Motor neuron (in vitro differentiated cells): ENCODE measurements around the gene MAST1. TPM values are rescaled to one million over a fixed set of nuclear protein-coding genes. Genes with fewer than 3 reads are reported as not detected.

Source experiments
- ATAC-seq, 8 experiments: fragments of 200-7000 bp; cut with Tn5 transposase; replicated peaks in 6 of 8; 2 replicates each; pipeline ENCODE4 v1.8.0; 2021; ENCODE audit warnings: mild to moderate bottlenecking in 8 of 8, moderate library complexity in 8 of 8
- H3K27ac ChIP-seq, 2 donors: fragments of 250-450 bp; sonication (Bioruptor Pico); 2 replicates each; pipeline ENCODE4 v1.9.0; 2021; ENCODE audit warnings: antibody characterized with exemption in 2 of 2, mild to moderate bottlenecking in 2 of 2, moderate library complexity in 1 of 2
- H3K4me1 ChIP-seq, 2 donors: fragments of 250-450 bp; sonication (Bioruptor Pico); replicated peaks in 1 of 2; 2 replicates each; pipeline ENCODE4 v1.6.1; 2021; ENCODE audit warnings: antibody characterized with exemption in 2 of 2, mild to moderate bottlenecking in 2 of 2, moderate library complexity in 1 of 2
- H3K4me3 ChIP-seq, 5 donors: fragments of 250-450 bp; sonication (Bioruptor Pico); 2 replicates each; pipeline ENCODE4 v1.9.0; 2021; ENCODE audit warnings: antibody characterized with exemption in 5 of 5, mild to moderate bottlenecking in 5 of 5, moderate library complexity in 4 of 5
- WGBS, 10 experiments: fragments of 450-650 bp; shearing (Covaris generic); methylation state at CpG; one replicate each; pipeline ENCODE4 v1.0.0; 2022; 5-methylcytosine and 5-hydroxymethylcytosine counted together
- in situ Hi-C, 9 experiments: fragments of 400-800 bp; cut with MboI; loops; one replicate each; pipeline ENCODE4 v1.15.0; 2021; ENCODE audit warnings: low sequenced_read_pairs in 9 of 9, low pct_unique_long_range_greater_than_20kb in 2 of 9; ENCODE audit not compliant: unreplicated experiment in 9 of 9
- total RNA-seq, 8 experiments: library from RNA; unstranded; fragments of 300-600 nt; gene quantifications; 2 replicates each; pipeline versions ENCODE4 v1.2.3 to v1.2.4, GENCODE V29; 2022

The MAST1 gene
- total RNA-seq, 8 experiments from 2014 or later, result 0.25 to 41.1 (median 16.6) TPM

- Histone ChIP-seq H3K4me1 (no peaks in the 10 kb centered on the region), H3K27ac (no peak overlapping the region), H3K4me3 (no peak overlapping the region)
- in situ Hi-C loops, result no loop called here
- WGBS, 10 experiments, result 0 to 100% (median 92%) methylated on average over 1 to 9 of the region's 70 CpGs; no CpG with 5 or more reads in 3 of the 10 experiments
- peak in 7 of 8 experiments; percentile 9 to 81 (median 36) for ATAC-seq
Measured at GRCh38 chr19:12872941-12873890, 34.9 kb downstream of the MAST1 start.

GRCh38 chr19:12873891-12874745 is 35.8 kb downstream of the MAST1 start:
- ATAC-seq, result peak in 5 of 8 experiments; percentile 13 to 35 (median 28)
- in situ Hi-C loops, result no loop called here
- WGBS, 10 experiments, result 87 to 100% (median 95%) methylated on average over 5 to 16 of the region's 86 CpGs; no CpG with 5 or more reads in 5 of the 10 experiments
- Histone ChIP-seq H3K4me3 (no peak overlapping the region), H3K4me1 (no peaks in the 10 kb centered on the region), H3K27ac (no peak overlapping the region)

- no peak overlapping the region for H3K4me3 ChIP-seq
- no peak for ATAC-seq
- H3K27ac ChIP-seq, result no peak overlapping the region
- WGBS, 10 experiments, result 60 to 100% (median 90%) methylated on average over 1 to 5 of the region's 6 CpGs
- H3K4me1 ChIP-seq, result no peaks in the 10 kb centered on the region
- in situ Hi-C loops, result no loop called here
Measured at GRCh38 chr19:12875086-12875485, 36.8 kb downstream of the MAST1 start.

- in situ Hi-C loops, result no loop called here
- 10 to 100% (median 29%) methylated on average over 1 to 11 of the region's 29 CpGs; no CpG with 5 or more reads in 3 of the 10 experiments for WGBS, 10 experiments
- H3K4me3 ChIP-seq, result peak overlapping the region; percentile 23 to 51 (median 35)
- peaks cover 0 to 9% of the 10 kb centered on the region in 2 donors for H3K4me1 ChIP-seq
- no peak overlapping the region for H3K27ac ChIP-seq
- peak; percentile 28 to 64 (median 58) for ATAC-seq
Measured at GRCh38 chr19:12880551-12881171, 42.3 kb downstream of the MAST1 start.

GRCh38 chr19:12881172-12881808 is 43.0 kb downstream of the MAST1 start, which contains the start of gene DNASE2:
TSS of gene DNASE2 (minus strand) at chr19:12881449. CDS start at chr19:12881375, 74 bp downstream.
- peak; percentile 74 to 90 (median 81) for ATAC-seq
- H3K27ac ChIP-seq, result no peak within 1 kb of the TSS
- in situ Hi-C loops, result no loop called here
- 0 to 7% (median 0%) methylated on average over 2 to 14 of the region's 38 CpGs; no CpG with 5 or more reads in 3 of the 10 experiments for WGBS, 10 experiments
- peaks cover 0 to 9% of the 10 kb centered on the region in 2 donors for H3K4me1 ChIP-seq
- peak within 1 kb of the TSS; percentile 23 to 51 (median 35) for H3K4me3 ChIP-seq

GRCh38 chr19:12882589-12882988 is 44.3 kb downstream of the MAST1 start:
- Histone ChIP-seq H3K4me1 (peaks cover 0 to 9% of the 10 kb centered on the region in 2 donors), H3K27ac (no peak overlapping the region), H3K4me3 (no peak overlapping the region)
- WGBS, 10 experiments, result 0 to 100% (median 79%) methylated on average over 1 to 3 of the region's 3 CpGs; no CpG with 5 or more reads in 3 of the 10 experiments
- ATAC-seq, result no peak
- in situ Hi-C loops, result no loop called here

GRCh38 chr19:12884202-12884601 is 45.9 kb downstream of the MAST1 start:
- in situ Hi-C loops, result no loop called here
- Histone ChIP-seq H3K4me1 (peaks cover 0 to 9% of the 10 kb centered on the region in 2 donors), H3K27ac (no peak overlapping the region), H3K4me3 (no peak overlapping the region)
- WGBS, 10 experiments, result 40 to 100% (median 89%) methylated on average over 1 to 2 of the region's 3 CpGs; no CpG with 5 or more reads in 4 of the 10 experiments
- ATAC-seq, result no peak

- Histone ChIP-seq H3K4me1 (peaks cover 0 to 9% of the 10 kb centered on the region in 2 donors), H3K27ac (no peak overlapping the region), H3K4me3 (no peak overlapping the region)
- WGBS, 10 experiments, result 53 to 80% (median 67%) methylated on average over 1 to 10 of the region's 12 CpGs; no CpG with 5 or more reads in 4 of the 10 experiments
- ATAC-seq, result no peak
- in situ Hi-C loops, result no loop called here
Measured at GRCh38 chr19:12884627-12884925, 46.3 kb downstream of the MAST1 start.

GRCh38 chr19:12884926-12885748 is 46.8 kb downstream of the MAST1 start:
- WGBS, 10 experiments, result 0 to 100% (median 0%) methylated on average over 1 to 3 of the region's 73 CpGs; no CpG with 5 or more reads in 7 of the 10 experiments
- Histone ChIP-seq H3K4me3 (peak overlapping the region; percentile 9 to 15 (median 15)), H3K27ac (no peak overlapping the region), H3K4me1 (peaks cover 0 to 9% of the 10 kb centered on the region in 2 donors)
- ATAC-seq, result peak; percentile 8 to 47 (median 38)
- in situ Hi-C loops, result no loop called here

- WGBS, 10 experiments, result 14 to 45% (median 29%) methylated on average over 1 to 8 of the region's 53 CpGs; no CpG with 5 or more reads in 3 of the 10 experiments
- no peak for ATAC-seq
- in situ Hi-C loops, result no loop called here
Measured at GRCh38 chr19:12885749-12886650, 47.7 kb downstream of the MAST1 start.

GRCh38 chr19:12886651-12886968 is 48.3 kb downstream of the MAST1 start:
- 56 to 84% (median 75%) methylated on average over 2 to 5 of the region's 5 CpGs; no CpG with 5 or more reads in 4 of the 10 experiments for WGBS, 10 experiments
- Histone ChIP-seq H3K4me1 (peaks cover 0 to 5% of the 10 kb centered on the region in 2 donors), H3K4me3 (no peak overlapping the region), H3K27ac (no peak overlapping the region)
- in situ Hi-C loops, result no loop called here
- ATAC-seq, result no peak

More at GRCh38 chr19:12885749-12886650, 47.7 kb downstream of the MAST1 start:
- Histone ChIP-seq H3K4me1 (peaks cover 0 to 5% of the 10 kb centered on the region in 2 donors), H3K4me3 (peak overlapping the region in 4 of 5 donors; percentile 12 to 15 (median 15)), H3K27ac (no peak overlapping the region)
